Stimulated activated CD4-positive, alpha-beta T cell treated with anti-CD3 and anti-CD28 coated beads, Interleukin-4, amount 100 ng/mL, for 4 hours (primary cell): Measurements from ENCODE around the gene ACYP2.
"Not testable (repeated sequence)": the region's sequence is repeated elsewhere in the genome, so short reads cannot be mapped to it uniquely, and the experiment has no call there.

Source experiments
- DNase-seq, 2 experiments: peaks; one replicate each; pipeline ENCODE4 v3.0.0-alpha.2; 2020

Gene ACYP2

GRCh38 chr2:54274781-54275242, 159.4 kb downstream of the ACYP2 start:
- DNase-seq: no peak

- no peak for DNase-seq
These were observed 160.1 kb downstream of the ACYP2 start for GRCh38 chr2:54275541-54275940.

GRCh38 chr2:54279385-54279784, 164.0 kb downstream of the ACYP2 start:
- DNase-seq: no peak

- DNase-seq: no peak
These were observed 169.4 kb downstream of the ACYP2 start for GRCh38 chr2:54284826-54285225.

GRCh38 chr2:54285451-54285850, 170.0 kb downstream of the ACYP2 start:
- DNase-seq: no peak

GRCh38 chr2:54287532-54287931, 172.1 kb downstream of the ACYP2 start:
- no peak for DNase-seq

- no peak for DNase-seq
These were observed 174.5 kb downstream of the ACYP2 start for GRCh38 chr2:54289917-54290316.

GRCh38 chr2:54290356-54291025, 175.1 kb downstream of the ACYP2 start:
- no peak for DNase-seq

- DNase-seq: not testable (repeated sequence)
These were observed 179.2 kb downstream of the ACYP2 start for GRCh38 chr2:54294665-54295064.

GRCh38 chr2:54295911-54296310, 180.5 kb downstream of the ACYP2 start:
- no peak for DNase-seq

GRCh38 chr2:54298514-54298913, 183.1 kb downstream of the ACYP2 start:
- DNase-seq: no peak

- DNase-seq: no peak
These were observed 188.2 kb downstream of the ACYP2 start for GRCh38 chr2:54303631-54304030.

GRCh38 chr2:54306556-54306955, 191.1 kb downstream of the ACYP2 start:
- DNase-seq: no peak

GRCh38 chr2:54308186-54308585, 192.8 kb downstream of the ACYP2 start:
- DNase-seq: no peak

- DNase-seq: no peak
These were observed 193.4 kb downstream of the ACYP2 start for GRCh38 chr2:54308782-54309181.

- no peak for DNase-seq
These were observed 194.9 kb downstream of the ACYP2 start for GRCh38 chr2:54310311-54310710.

- DNase-seq: no peak
These were observed 195.5 kb downstream of the ACYP2 start for GRCh38 chr2:54310961-54311360.

- DNase-seq: no peak
These were observed 197.7 kb downstream of the ACYP2 start for GRCh38 chr2:54313147-54313546.

GRCh38 chr2:54317973-54318372, 202.6 kb downstream of the ACYP2 start:
- DNase-seq: no peak

GRCh38 chr2:54318821-54319220, 203.4 kb downstream of the ACYP2 start:
- no peak for DNase-seq

GRCh38 chr2:54321047-54321446, 205.6 kb downstream of the ACYP2 start:
- DNase-seq: no peak

GRCh38 chr2:54324517-54324916, 209.1 kb downstream of the ACYP2 start:
- DNase-seq: not testable (repeated sequence)

GRCh38 chr2:54325148-54325547, 209.7 kb downstream of the ACYP2 start:
- no peak for DNase-seq

- no peak for DNase-seq
These were observed 214.2 kb downstream of the ACYP2 start for GRCh38 chr2:54329482-54330161.
